H1 (cell line): ENCODE data around the gene C2orf92. TPM values are rescaled to one million over a fixed set of nuclear protein-coding genes. Genes with fewer than 3 reads are reported as not detected.

ENCODE experiments used
- JUN ChIP-seq: IDR thresholded peaks from 2 replicates; pipeline ENCODE4 v1.6.1; 2011; ENCODE audit warnings: low read depth, mild to moderate bottlenecking, improper control_type of control experiment, low read length
- PHF8 ChIP-seq: fragments of 200-600 bp; sonication (generic); conservative IDR thresholded peaks from 2 replicates; pipeline ENCODE4 v1.7.1; 2012; ENCODE audit warnings: low read depth, mild to moderate bottlenecking, inconsistent platforms, low read length, moderate library complexity
- POU5F1 ChIP-seq: IDR thresholded peaks from 2 replicates; pipeline ENCODE4 v1.6.1; 2011; ENCODE audit warnings: low read depth, mild to moderate bottlenecking, low read length, moderate library complexity
- RFX5 ChIP-seq: IDR thresholded peaks from 2 replicates; pipeline ENCODE4 v1.6.1; 2011; ENCODE audit warnings: low read depth, low read length, improper control_type of control experiment, borderline replicate concordance
- YY1 ChIP-seq: IDR thresholded peaks from 2 replicates; pipeline ENCODE4 v1.6.1; 2011; ENCODE audit warnings: low read depth, mild to moderate bottlenecking, low read length
- ZNF274 ChIP-seq: IDR thresholded peaks from 2 replicates; pipeline ENCODE4 v1.7.0; 2012; ENCODE audit warnings: low read length, borderline replicate concordance; ENCODE audit errors: extremely low read depth
- polyA plus RNA-seq, 7 experiments: library from polyadenylated mRNA; depleted of rRNA in 3 of 7; stranded (reverse) in 5 of 7; unstranded in 2 of 7; fragments of >200 nt in 5 of 7; fragments of 200-250 nt in 2 of 7; gene quantifications; 1 replicate in 5 of 7; 2 replicates in 1 of 7; 4 replicates in 1 of 7; pipeline versions ENCODE4 v1.2.1 to v1.2.3, GENCODE V29; 2011 to 2013; ENCODE audit warnings: missing spikeins in 2 of 7, mixed read lengths in 2 of 7
- total RNA-seq: library from RNA; stranded (reverse); fragmentation: NEBNext Ultra II Directional; extraction: Animal tissue kit (Norgen Biotek cat#: 25700); gene quantifications from 2 replicates; pipeline ENCODE4 v1.2.1, GENCODE V29; 2021
- TF ChIP-seq, protein P1 (sequence below): IDR thresholded peaks from 2 replicates; pipeline ENCODE4 v1.6.1; 2012; ENCODE audit warnings: inconsistent platforms

The C2orf92 gene
- total and polyA plus RNA-seq, 2 of the 8 experiments (the other 6 are each of a cell fraction or from before 2014, with no cell fraction given), result 2.3 to 3.7 TPM

DNA sequence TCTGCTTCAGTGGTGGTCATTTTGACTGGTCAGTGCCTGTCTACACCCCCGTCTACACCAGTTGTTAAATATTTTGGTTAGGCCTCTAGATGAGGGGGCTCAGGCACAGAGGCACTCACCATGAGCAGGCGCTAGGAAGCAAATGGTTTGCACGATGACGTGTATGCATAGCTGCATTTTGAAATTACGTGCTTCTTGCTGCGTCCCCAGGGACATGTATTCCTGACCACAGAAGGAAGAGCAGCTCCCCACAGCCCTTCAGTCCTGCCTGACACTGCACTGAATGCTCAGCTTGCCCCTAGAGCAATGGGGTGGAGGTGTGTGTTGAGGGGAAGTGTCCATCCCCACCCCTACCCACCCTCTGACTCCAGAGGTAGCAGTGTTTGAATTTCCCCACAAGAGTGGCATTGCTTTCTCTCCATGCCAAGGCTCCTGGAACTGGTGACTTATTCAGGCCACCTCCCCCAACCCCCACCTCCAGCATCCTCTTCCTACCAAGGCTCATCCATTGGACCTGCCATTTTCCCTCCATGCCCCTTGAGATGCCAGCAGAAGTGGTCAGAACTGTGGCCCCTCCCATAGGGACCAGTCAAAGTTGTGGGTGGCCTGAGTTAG is 32.4 kb downstream of the C2orf92 start (continued):
- TF ChIP-seq POU5F1 (no peak), PHF8 (no peak), ZNF274 (no peak), RFX5 (no peak), YY1 (no peak), JUN (no peak)
- TF ChIP-seq, protein P1, sequence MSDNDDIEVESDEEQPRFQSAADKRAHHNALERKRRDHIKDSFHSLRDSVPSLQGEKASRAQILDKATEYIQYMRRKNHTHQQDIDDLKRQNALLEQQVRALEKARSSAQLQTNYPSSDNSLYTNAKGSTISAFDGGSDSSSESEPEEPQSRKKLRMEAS, result no peak
